Right atrium auricular region (tissue), 2 donors: ENCODE measurements around the gene CHST3. TPM values are rescaled to one million over a fixed set of nuclear protein-coding genes. Genes with fewer than 3 reads are reported as not detected.
"Not testable (repeated sequence)": the region's sequence is repeated elsewhere in the genome, so short reads cannot be mapped to it uniquely, and the experiment has no call there.

Source experiments
- DNase-seq: peaks from one replicate; pipeline ENCODE4 v3.0.0-alpha.2; 2019; ENCODE audit warnings: low spot score
- H3K27ac ChIP-seq, 2 donors: fragments of 200-600 bp; sonication (generic); 1 replicate in 1 of 2; 2 replicates in 1 of 2; pipeline ENCODE4 v1.5.1; 2016 to 2019
- H3K27me3 ChIP-seq, 2 donors: fragments of 200-600 bp; sonication (generic); one replicate each; pipeline versions ENCODE4 v1.5.1 to v1.6.0; 2017 to 2019
- H3K36me3 ChIP-seq: fragments of 200-600 bp; sonication (generic); one replicate; pipeline ENCODE4 v1.5.1; 2016
- H3K4me1 ChIP-seq, 2 donors: fragments of 200-600 bp; sonication (generic); one replicate each; pipeline versions ENCODE4 v1.5.1 to v1.6.0; 2017 to 2019
- H3K4me3 ChIP-seq, 2 donors: fragments of 200-600 bp; sonication (generic); 1 replicate in 1 of 2; 2 replicates in 1 of 2; pipeline ENCODE4 v1.5.1; 2017 to 2019; ENCODE audit warnings: mild to moderate bottlenecking in 1 of 2, moderate library complexity in 1 of 2
- H3K9me3 ChIP-seq, 2 donors: fragments of 200-600 bp; sonication (generic); one replicate each; pipeline ENCODE4 v1.5.1; 2019
- total RNA-seq, 2 donors: library from RNA; depleted of rRNA; stranded (reverse); fragments of >200 nt; gene quantifications; one replicate each; pipeline ENCODE4 v1.1.0, GENCODE V29; 2016
- TF ChIP-seq, protein P1 (sequence below), 2 donors: fragments of 200-600 bp; sonication (generic); IDR thresholded peaks; one replicate each; pipeline ENCODE4 v1.5.1; 2019; ENCODE audit warnings: antibody characterized with exemption in 2 of 2

Gene CHST3
- total RNA-seq, 2 donors from 2014 or later = 21.3 to 45.4 TPM

GRCh38 chr10:71985542-71986250 is 21.5 kb downstream of the CHST3 start:
- H3K36me3 ChIP-seq = no peaks in the 10 kb centered on the region
- peaks cover 0 to 87% of the 10 kb centered on the region in 2 donors for H3K4me1 ChIP-seq
- DNase-seq = no peak
- no peak overlapping the region for H3K4me3 ChIP-seq
- peak overlapping the region; percentile 80 to 83 for H3K27ac ChIP-seq
- H3K27me3 ChIP-seq = no peaks in the 10 kb centered on the region
- TF ChIP-seq, protein P1, sequence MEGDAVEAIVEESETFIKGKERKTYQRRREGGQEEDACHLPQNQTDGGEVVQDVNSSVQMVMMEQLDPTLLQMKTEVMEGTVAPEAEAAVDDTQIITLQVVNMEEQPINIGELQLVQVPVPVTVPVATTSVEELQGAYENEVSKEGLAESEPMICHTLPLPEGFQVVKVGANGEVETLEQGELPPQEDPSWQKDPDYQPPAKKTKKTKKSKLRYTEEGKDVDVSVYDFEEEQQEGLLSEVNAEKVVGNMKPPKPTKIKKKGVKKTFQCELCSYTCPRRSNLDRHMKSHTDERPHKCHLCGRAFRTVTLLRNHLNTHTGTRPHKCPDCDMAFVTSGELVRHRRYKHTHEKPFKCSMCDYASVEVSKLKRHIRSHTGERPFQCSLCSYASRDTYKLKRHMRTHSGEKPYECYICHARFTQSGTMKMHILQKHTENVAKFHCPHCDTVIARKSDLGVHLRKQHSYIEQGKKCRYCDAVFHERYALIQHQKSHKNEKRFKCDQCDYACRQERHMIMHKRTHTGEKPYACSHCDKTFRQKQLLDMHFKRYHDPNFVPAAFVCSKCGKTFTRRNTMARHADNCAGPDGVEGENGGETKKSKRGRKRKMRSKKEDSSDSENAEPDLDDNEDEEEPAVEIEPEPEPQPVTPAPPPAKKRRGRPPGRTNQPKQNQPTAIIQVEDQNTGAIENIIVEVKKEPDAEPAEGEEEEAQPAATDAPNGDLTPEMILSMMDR (IDR thresholded peaks at IDR 0.05) = no peak
- H3K9me3 ChIP-seq = no peaks in the 10 kb centered on the region

- not testable (repeated sequence) for H3K27ac ChIP-seq, H3K36me3 ChIP-seq, H3K4me3 ChIP-seq, H3K9me3 ChIP-seq, H3K27me3 ChIP-seq, DNase-seq
- H3K4me1 ChIP-seq = peaks cover 0 to 64% of the 10 kb centered on the region in 2 donors
Measured at GRCh38 chr10:71988895-71989294, 24.7 kb downstream of the CHST3 start.

DNA sequence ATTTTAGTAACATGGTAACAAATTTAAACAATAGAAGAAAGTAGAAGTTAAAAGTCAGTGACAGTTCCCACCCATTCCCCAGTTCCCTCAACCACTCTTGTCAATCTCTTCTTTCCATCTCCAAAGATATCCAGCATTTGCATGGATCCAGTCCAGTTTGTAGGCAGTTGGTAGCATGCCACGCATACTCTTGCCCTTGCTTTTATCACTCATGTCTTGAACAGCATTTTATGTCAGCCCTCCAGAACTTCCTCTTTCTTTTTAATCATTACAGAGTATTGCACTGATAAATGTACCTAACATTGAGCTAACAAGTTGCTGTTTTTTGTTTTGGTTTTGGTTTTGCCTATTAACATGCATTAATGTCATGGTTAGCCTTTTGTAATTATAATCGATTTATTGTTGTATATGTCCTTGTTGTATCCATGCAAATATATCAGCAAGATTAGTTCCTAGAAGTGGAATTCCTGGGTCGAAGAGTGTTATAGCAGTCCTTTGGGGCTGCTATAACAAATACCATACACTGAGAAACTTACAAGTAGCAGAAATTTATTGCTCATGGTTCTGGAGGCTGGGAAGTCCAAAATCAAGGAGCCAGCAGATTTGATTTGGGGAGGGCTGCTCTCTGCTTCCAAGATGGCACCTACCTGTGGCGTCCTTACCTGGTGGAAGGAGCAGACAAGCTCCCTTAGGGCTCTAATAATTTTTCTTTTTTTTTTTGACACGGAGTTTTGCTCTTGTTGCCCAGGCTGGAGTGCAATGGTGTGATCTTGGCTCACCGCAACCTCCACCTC is 25.7 kb downstream of the CHST3 start:
- H3K9me3 ChIP-seq = no peaks in the 10 kb centered on the region
- no peak overlapping the region for H3K4me3 ChIP-seq
- peaks cover 0 to 55% of the 10 kb centered on the region in 2 donors for H3K4me1 ChIP-seq
- H3K27me3 ChIP-seq = no peaks in the 10 kb centered on the region
- TF ChIP-seq, protein P1 (IDR thresholded peaks at IDR 0.05) = no peak
- no peak for DNase-seq
- no peaks in the 10 kb centered on the region for H3K36me3 ChIP-seq
- H3K27ac ChIP-seq = peak overlapping the region in 1 of 2 donors; percentile 24

- Histone ChIP-seq H3K9me3 (no peaks in the 10 kb centered on the region), H3K27me3 (no peaks in the 10 kb centered on the region), H3K4me3 (no peak overlapping the region), H3K4me1 (peaks cover 0 to 54% of the 10 kb centered on the region in 2 donors), H3K36me3 (no peaks in the 10 kb centered on the region), H3K27ac (peak overlapping the region in 1 of 2 donors; percentile 24)
- TF ChIP-seq, protein P1 (IDR thresholded peaks at IDR 0.05) = no peak
- DNase-seq = no peak
Measured at GRCh38 chr10:71990706-71991269, 26.6 kb downstream of the CHST3 start.

DNA sequence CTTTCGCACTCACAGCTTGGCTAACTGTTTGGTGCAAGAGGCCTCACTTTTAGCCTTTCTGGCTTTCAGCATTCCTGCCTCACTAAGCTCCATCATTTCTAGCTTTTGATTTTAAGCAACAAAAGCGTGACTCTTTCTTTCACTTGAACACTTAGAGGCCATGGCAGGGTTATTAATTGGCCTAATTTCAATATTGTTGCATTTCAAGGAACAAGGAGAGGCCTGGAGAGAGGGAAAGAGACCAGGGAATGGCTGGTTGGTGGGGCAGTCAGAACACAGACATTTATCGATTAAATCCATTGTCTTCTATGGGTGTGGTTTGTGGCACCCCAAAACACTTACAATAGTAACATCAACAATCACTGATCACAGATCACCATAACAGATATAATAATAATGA is 31.3 kb downstream of the CHST3 start:
- Histone ChIP-seq H3K9me3 (no peaks in the 10 kb centered on the region), H3K4me1 (peaks cover 0 to 67% of the 10 kb centered on the region in 2 donors), H3K36me3 (no peaks in the 10 kb centered on the region), H3K27ac (peak overlapping the region in 1 of 2 donors; percentile 58), H3K27me3 (no peaks in the 10 kb centered on the region), H3K4me3 (no peak overlapping the region)
- no peak for DNase-seq
- TF ChIP-seq, protein P1 (IDR thresholded peaks at IDR 0.05) = no peak
